HepG2 (cell line): ENCODE measurements around the gene EMC9. TPM values are rescaled to one million over a fixed set of nuclear protein-coding genes. Genes with fewer than 3 reads are reported as not detected.

ENCODE experiments used
- ELF1 ChIP-seq: sonication (generic); formaldehyde crosslinking; IDR thresholded peaks from 2 replicates; pipeline ENCODE4 v1.4.0; 2020; ENCODE audit warnings: missing genetic modification reagents
- HDAC2 ChIP-seq: sonication (generic); formaldehyde crosslinking; IDR thresholded peaks from 2 replicates; pipeline ENCODE4 v1.4.0; 2020; ENCODE audit warnings: missing genetic modification reagents
- HOXA3 ChIP-seq: sonication (generic); formaldehyde crosslinking; IDR thresholded peaks from 2 replicates; pipeline ENCODE4 v1.5.0; 2020; ENCODE audit warnings: missing genetic modification reagents
- RFX5 ChIP-seq: IDR thresholded peaks from 2 replicates; pipeline ENCODE4 v1.6.1; 2011; ENCODE audit warnings: low read depth, low read length, improper control_type of control experiment
- TCF7L2 ChIP-seq: IDR thresholded peaks from 2 replicates; pipeline ENCODE4 v1.6.1; 2011; ENCODE audit warnings: mild to moderate bottlenecking, low read depth, low read length, moderate library complexity
- ZNF562 ChIP-seq: sonication (generic); formaldehyde crosslinking; IDR thresholded peaks from 2 replicates; pipeline ENCODE4 v1.8.0; 2022; ENCODE audit warnings: missing genetic modification reagents, borderline replicate concordance
- ZNF605 ChIP-seq: sonication (generic); formaldehyde crosslinking; IDR thresholded peaks from 2 replicates; pipeline ENCODE4 v1.8.0; 2022; ENCODE audit warnings: mild to moderate bottlenecking, missing genetic modification reagents
- polyA plus RNA-seq, 8 experiments: library from polyadenylated mRNA; depleted of rRNA in 3 of 8; stranded (reverse) in 7 of 8; unstranded in 1 of 8; fragments of >200 nt; fragmentation: Illumina TruSeq in 4 of 8; extraction: Trizol in 4 of 8; gene quantifications; 2 replicates each; pipeline versions ENCODE4 v1.2.1 to v1.2.3, GENCODE V29; 2011 to 2016; ENCODE audit warnings: low read depth in 4 of 8, missing spikeins in 1 of 8, mixed read lengths in 1 of 8; ENCODE audit not compliant: insufficient read depth in 1 of 8
- total RNA-seq, 5 experiments: library from RNA; depleted of rRNA; stranded (reverse); fragments of >200 nt; fragmentation: Illumina TruSeq; extraction: Trizol; gene quantifications; 2 replicates each; pipeline ENCODE4 v1.2.3, GENCODE V29; 2016; ENCODE audit warnings: low read depth in 1 of 5
- TF ChIP-seq, protein P1 (sequence below): sonication (generic); formaldehyde crosslinking; IDR thresholded peaks from 2 replicates; pipeline ENCODE4 v1.4.0; 2020; ENCODE audit warnings: missing genetic modification reagents, borderline replicate concordance
- TF ChIP-seq, protein P2 (sequence below): sonication (generic); formaldehyde crosslinking; IDR thresholded peaks from 2 replicates; pipeline ENCODE4 v1.5.0; 2020; ENCODE audit warnings: mild to moderate bottlenecking, missing genetic modification reagents, moderate library complexity
- TF ChIP-seq, protein P3 (sequence below): sonication (generic); formaldehyde crosslinking; IDR thresholded peaks from 2 replicates; pipeline ENCODE4 v1.4.0; 2020; ENCODE audit warnings: missing genetic modification reagents, mild to moderate bottlenecking, borderline replicate concordance
- TF ChIP-seq, protein P4 (sequence below): sonication (generic); formaldehyde crosslinking; conservative IDR thresholded peaks from 2 replicates; pipeline ENCODE4 v1.4.0; 2020; ENCODE audit warnings: missing genetic modification reagents
- TF ChIP-seq, protein P5 (sequence below): sonication (generic); formaldehyde crosslinking; IDR thresholded peaks from 2 replicates; pipeline ENCODE4 v1.4.0; 2020; ENCODE audit warnings: missing genetic modification reagents
- TF ChIP-seq, protein P6 (sequence below): IDR thresholded peaks from 2 replicates; pipeline ENCODE4 v1.6.1; 2016
- TF ChIP-seq, protein P7 (sequence below): sonication (generic); formaldehyde crosslinking; IDR thresholded peaks from 2 replicates; pipeline ENCODE4 v1.5.1; 2020; ENCODE audit warnings: missing genetic modification reagents, mild to moderate bottlenecking, borderline replicate concordance

EMC9 gene
- total and polyA plus RNA-seq, 2 of the 13 experiments (the other 11 are each of a cell fraction or from before 2014, with no cell fraction given), result 60.5 to 78.7 TPM

DNA sequence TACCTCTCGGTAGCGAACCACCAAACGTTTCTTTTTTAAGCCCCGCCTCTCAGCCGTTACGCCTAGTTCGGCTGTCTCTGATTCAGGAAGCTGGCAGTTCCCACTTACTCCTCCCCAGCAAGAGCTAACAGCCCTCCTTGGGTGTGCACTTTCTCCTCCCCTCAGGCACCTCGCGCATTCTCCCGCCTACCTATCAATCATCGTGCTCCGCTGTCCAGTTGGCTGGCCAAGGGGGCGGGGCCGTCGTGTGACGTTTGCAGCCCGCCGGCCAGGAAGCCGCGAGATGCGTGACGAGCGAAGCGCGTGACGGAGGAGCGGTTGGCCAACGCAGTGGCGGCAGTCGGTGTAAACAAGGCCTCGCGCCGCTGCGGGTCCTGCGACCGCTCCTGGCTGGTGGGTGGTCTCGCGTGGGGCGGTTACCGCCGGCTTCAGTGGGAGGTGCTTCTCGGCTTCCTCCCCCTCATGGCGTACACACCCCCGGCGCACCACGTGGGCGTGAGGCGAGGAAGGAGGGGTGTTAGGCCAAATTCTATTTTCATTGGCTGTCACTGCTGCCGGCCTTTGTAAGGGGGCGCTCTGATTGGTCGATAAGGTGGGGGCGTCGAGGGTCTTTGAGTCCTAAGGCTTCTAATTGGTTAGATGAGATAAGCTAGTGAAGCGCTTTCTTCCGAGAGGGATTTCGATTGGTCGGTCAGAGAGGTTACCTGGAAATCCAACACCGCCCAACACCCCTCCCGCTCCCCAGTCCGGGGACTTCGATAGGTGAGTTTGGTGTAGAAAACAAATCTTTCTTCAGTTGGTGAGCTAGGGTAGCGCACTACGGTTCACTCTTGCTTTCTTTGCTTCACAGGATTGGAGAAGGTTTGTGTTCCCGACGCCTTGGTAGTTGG is 26.6 kb downstream of the EMC9 start, which contains the start of the genes DCAF11 and NRL (continued):
- TF ChIP-seq, protein P1, sequence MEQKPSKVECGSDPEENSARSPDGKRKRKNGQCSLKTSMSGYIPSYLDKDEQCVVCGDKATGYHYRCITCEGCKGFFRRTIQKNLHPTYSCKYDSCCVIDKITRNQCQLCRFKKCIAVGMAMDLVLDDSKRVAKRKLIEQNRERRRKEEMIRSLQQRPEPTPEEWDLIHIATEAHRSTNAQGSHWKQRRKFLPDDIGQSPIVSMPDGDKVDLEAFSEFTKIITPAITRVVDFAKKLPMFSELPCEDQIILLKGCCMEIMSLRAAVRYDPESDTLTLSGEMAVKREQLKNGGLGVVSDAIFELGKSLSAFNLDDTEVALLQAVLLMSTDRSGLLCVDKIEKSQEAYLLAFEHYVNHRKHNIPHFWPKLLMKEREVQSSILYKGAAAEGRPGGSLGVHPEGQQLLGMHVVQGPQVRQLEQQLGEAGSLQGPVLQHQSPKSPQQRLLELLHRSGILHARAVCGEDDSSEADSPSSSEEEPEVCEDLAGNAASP (CRISPR knock-in tag), result peak; percentile 83; the same call in 1 of the 2 replicates
- no peak for TF ChIP-seq TCF7L2
- TF ChIP-seq, protein P2, sequence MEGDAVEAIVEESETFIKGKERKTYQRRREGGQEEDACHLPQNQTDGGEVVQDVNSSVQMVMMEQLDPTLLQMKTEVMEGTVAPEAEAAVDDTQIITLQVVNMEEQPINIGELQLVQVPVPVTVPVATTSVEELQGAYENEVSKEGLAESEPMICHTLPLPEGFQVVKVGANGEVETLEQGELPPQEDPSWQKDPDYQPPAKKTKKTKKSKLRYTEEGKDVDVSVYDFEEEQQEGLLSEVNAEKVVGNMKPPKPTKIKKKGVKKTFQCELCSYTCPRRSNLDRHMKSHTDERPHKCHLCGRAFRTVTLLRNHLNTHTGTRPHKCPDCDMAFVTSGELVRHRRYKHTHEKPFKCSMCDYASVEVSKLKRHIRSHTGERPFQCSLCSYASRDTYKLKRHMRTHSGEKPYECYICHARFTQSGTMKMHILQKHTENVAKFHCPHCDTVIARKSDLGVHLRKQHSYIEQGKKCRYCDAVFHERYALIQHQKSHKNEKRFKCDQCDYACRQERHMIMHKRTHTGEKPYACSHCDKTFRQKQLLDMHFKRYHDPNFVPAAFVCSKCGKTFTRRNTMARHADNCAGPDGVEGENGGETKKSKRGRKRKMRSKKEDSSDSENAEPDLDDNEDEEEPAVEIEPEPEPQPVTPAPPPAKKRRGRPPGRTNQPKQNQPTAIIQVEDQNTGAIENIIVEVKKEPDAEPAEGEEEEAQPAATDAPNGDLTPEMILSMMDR (CRISPR knock-in tag), result peak; percentile 50
- TF ChIP-seq ELF1 (CRISPR knock-in tag), result peak; percentile 96
- TF ChIP-seq RFX5, result peak; percentile 89
- TF ChIP-seq, protein P3, sequence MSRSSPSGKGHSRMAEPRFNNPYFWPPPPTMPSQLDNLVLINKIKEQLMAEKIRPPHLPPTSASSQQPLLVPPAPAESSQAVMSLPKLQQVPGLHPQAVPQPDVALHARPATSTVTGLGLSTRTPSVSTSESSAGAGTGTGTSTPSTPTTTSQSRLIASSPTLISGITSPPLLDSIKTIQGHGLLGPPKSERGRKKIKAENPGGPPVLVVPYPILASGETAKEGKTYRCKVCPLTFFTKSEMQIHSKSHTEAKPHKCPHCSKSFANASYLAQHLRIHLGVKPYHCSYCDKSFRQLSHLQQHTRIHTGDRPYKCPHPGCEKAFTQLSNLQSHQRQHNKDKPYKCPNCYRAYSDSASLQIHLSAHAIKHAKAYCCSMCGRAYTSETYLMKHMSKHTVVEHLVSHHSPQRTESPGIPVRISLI, result peak; percentile 31; the same call in 1 of the 2 replicates
- TF ChIP-seq, protein P4, sequence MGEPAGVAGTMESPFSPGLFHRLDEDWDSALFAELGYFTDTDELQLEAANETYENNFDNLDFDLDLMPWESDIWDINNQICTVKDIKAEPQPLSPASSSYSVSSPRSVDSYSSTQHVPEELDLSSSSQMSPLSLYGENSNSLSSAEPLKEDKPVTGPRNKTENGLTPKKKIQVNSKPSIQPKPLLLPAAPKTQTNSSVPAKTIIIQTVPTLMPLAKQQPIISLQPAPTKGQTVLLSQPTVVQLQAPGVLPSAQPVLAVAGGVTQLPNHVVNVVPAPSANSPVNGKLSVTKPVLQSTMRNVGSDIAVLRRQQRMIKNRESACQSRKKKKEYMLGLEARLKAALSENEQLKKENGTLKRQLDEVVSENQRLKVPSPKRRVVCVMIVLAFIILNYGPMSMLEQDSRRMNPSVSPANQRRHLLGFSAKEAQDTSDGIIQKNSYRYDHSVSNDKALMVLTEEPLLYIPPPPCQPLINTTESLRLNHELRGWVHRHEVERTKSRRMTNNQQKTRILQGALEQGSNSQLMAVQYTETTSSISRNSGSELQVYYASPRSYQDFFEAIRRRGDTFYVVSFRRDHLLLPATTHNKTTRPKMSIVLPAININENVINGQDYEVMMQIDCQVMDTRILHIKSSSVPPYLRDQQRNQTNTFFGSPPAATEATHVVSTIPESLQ (CRISPR knock-in tag), result no peak
- TF ChIP-seq, protein P5, sequence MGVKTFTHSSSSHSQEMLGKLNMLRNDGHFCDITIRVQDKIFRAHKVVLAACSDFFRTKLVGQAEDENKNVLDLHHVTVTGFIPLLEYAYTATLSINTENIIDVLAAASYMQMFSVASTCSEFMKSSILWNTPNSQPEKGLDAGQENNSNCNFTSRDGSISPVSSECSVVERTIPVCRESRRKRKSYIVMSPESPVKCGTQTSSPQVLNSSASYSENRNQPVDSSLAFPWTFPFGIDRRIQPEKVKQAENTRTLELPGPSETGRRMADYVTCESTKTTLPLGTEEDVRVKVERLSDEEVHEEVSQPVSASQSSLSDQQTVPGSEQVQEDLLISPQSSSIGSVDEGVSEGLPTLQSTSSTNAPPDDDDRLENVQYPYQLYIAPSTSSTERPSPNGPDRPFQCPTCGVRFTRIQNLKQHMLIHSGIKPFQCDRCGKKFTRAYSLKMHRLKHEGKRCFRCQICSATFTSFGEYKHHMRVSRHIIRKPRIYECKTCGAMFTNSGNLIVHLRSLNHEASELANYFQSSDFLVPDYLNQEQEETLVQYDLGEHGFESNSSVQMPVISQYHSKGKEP, result peak; percentile 82; the same call in 1 of the 2 replicates
- TF ChIP-seq ZNF562 (CRISPR knock-in tag), result no peak
- TF ChIP-seq ZNF605 (CRISPR knock-in tag), result peak; percentile 99
- TF ChIP-seq HDAC2 (CRISPR knock-in tag), result peak; percentile 98
- TF ChIP-seq HOXA3, result peak; percentile 99
- TF ChIP-seq, protein P6, sequence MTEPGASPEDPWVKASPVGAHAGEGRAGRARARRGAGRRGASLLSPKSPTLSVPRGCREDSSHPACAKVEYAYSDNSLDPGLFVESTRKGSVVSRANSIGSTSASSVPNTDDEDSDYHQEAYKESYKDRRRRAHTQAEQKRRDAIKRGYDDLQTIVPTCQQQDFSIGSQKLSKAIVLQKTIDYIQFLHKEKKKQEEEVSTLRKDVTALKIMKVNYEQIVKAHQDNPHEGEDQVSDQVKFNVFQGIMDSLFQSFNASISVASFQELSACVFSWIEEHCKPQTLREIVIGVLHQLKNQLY (CRISPR knock-in tag), result peak; percentile 54; the same call in 1 of the 2 replicates
- TF ChIP-seq, protein P7, sequence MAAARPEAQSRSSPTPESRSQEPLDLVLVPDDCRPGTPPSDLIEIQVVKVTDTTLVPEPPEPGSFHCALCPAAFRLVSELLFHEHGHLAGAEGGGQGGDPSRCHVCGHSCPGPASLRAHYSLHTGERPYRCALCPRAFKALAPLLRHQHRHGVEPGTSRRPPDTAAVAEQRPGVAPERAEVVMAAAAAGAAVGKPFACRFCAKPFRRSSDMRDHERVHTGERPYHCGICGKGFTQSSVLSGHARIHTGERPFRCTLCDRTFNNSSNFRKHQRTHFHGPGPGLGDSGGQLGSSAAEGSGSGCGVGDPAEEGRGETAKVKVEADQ (CRISPR knock-in tag), result peak; percentile 97
